ENCODE measurements around the gene ORAI1. TPM values are rescaled to one million over a fixed set of nuclear protein-coding genes. Genes with fewer than 3 reads are reported as not detected.

The ORAI1 gene
- total and polyA plus RNA-seq, 2 donors (not counting 3 experiments of a cell fraction or from before 2014, with no cell fraction given): 30.5 to 65.4 TPM

DNA sequence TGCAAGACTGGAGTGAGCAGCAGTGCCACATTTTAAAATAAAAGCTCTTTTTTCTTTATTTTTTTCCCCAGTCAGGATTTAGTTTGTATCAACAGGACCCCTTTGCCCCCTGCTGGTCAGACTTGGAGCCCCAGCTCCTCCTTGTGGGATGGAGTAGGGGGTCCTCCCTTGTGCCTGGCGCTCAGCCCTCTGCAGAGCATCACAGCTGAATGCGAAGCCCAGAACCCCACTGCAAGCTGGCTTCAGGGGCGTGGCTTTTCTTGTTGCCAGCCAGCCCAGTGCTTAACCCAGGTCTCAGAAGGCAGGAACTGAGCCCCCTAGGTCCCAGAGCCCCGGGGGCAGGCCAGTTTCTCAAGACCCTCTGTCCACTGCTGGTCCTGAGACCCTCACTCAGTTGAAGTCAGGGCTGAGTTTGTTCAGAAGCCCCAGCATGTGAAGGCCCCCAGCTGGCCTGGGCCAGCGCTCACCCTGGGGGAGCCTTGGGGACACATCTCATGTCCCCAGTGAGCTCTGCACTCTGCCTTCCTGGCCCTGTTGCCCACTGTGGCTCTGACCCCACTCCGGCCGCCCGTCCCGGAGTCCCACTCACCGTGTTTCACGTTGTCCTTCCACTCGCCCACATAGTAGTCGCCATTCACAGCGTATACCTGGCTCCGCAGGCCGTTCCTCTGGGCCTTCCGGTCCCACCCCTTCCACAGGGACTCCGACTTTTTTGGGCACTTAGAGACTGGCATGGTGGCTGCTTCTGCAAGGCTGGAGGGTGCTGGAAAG is 42.6 kb downstream of the ORAI1 start:
- H3K4me1 ChIP-seq (ENCODE audit: control insufficient read depth, extremely low read depth, insufficient read depth, low read length): peaks cover 8% of the 10 kb centered on the region
- H3K9me1 ChIP-seq (replicated peaks; ENCODE audit: control insufficient read depth, extremely low read depth, insufficient read depth, low read length): no peaks in the 10 kb centered on the region
- no peaks in the 10 kb centered on the region for H3K36me3 ChIP-seq (ENCODE audit: control insufficient read depth in 2 of 2, extremely low read depth in 1 of 2, insufficient read depth in 2 of 2, low read length in 2 of 2)
- FAIRE-seq: no peak
- intact Hi-C loops (cut with micrococcal nuclease) (loop anchor here (1.0 kb wide), 2 partner anchors 42 to 117 kb away; no protein-coding TSS in a partner anchor), dilution Hi-C loops (cut with MboI; ENCODE audit: extremely low pct_ligation_motif_present, low sequenced_read_pairs) (no loop called here)
- H3K9me3 ChIP-seq (replicated peaks; ENCODE audit: control insufficient read depth, insufficient read depth, low read length): no peaks in the 10 kb centered on the region
- H3K79me2 ChIP-seq (ENCODE audit: control insufficient read depth, insufficient read depth, low read length): no peaks in the 10 kb centered on the region
- TF ChIP-seq POLR2AphosphoS5 (IDR thresholded peaks at IDR 0.05; ENCODE audit: insufficient read depth, low read depth, low read length): no peak
- peak; percentile 62 to 75 for TF ChIP-seq CTCF (IDR thresholded peaks at IDR 0.05; ENCODE audit: extremely low read depth in 1 of 2, insufficient read depth in 1 of 2, low read depth in 1 of 2, low read length in 2 of 2)
- POLR2A ChIA-PET: interaction anchor here (1.1 kb wide), 2 partner anchors 42 to 116 kb away, joined by 5 to 21 read pairs; no protein-coding TSS in a partner anchor
- no peaks in the 10 kb centered on the region for H4K20me1 ChIP-seq (replicated peaks; ENCODE audit: control insufficient read depth, extremely low read depth, insufficient read depth, low read length)
- no peak overlapping the region for H2AFZ ChIP-seq (ENCODE audit: low read depth, low read length)
- no peaks in the 10 kb centered on the region for H3K27me3 ChIP-seq (ENCODE audit: control insufficient read depth in 2 of 2, insufficient read depth in 2 of 2, low read length in 2 of 2)
- H3K4me2 ChIP-seq (ENCODE audit: insufficient read depth, low read length): no peak overlapping the region
- CTCF ChIA-PET: interaction anchor here (0.5 to 7.6 kb wide), 56 partner anchors 8 to 608 kb away, joined by 3 to 671 read pairs (median 6); partner anchors contain the start of genes KDM2B and ORAI1
- DNase-seq (ENCODE audit: low read depth, low spot score): peak; percentile 24
- H3K4me3 ChIP-seq (replicated peaks in 1 of 3; ENCODE audit: insufficient read depth in 1 of 3, low read depth in 1 of 3, low read length in 3 of 3): no peak overlapping the region
- no peak overlapping the region for H3K27ac ChIP-seq (ENCODE audit: insufficient read depth, low read depth, low read length)
- no peak overlapping the region for H3K9ac ChIP-seq (replicated peaks; ENCODE audit: extremely low read depth, insufficient read depth, low read length)
- BruUV-seq (replicated peaks): no TSS peak

GRCh38 chr12:121669521-121669900 is 43.2 kb downstream of the ORAI1 start, which contains the start of gene MORN3:
Gene MORN3 (minus strand): TSS chr12:121669654. CDS start chr12:121669483, 171 bp downstream.
- H3K9me3 ChIP-seq (replicated peaks; ENCODE audit: control insufficient read depth, insufficient read depth, low read length): no peaks in the 10 kb centered on the region
- no peak within 1 kb of the TSS for H2AFZ ChIP-seq (ENCODE audit: low read depth, low read length)
- no peak within 1 kb of the TSS for H3K9ac ChIP-seq (replicated peaks; ENCODE audit: extremely low read depth, insufficient read depth, low read length)
- FAIRE-seq (no peak), DNase-seq (ENCODE audit: low read depth, low spot score) (no peak)
- dilution Hi-C loops (cut with MboI; ENCODE audit: extremely low pct_ligation_motif_present, low sequenced_read_pairs): no loop called here
- ChIA-PET CTCF (interaction anchor here (1.2 to 7.6 kb wide), 16 partner anchors 10 to 169 kb away, joined by 3 to 671 read pairs (median 14); partner anchors contain the start of genes KDM2B and ORAI1), POLR2A (no interaction called here)
- H3K4me1 ChIP-seq (ENCODE audit: control insufficient read depth, extremely low read depth, insufficient read depth, low read length): peaks cover 4% of the 10 kb centered on the region
- H3K36me3 ChIP-seq (ENCODE audit: control insufficient read depth in 2 of 2, extremely low read depth in 1 of 2, insufficient read depth in 2 of 2, low read length in 2 of 2): no peaks in the 10 kb centered on the region
- no peak within 1 kb of the TSS for H3K27ac ChIP-seq (ENCODE audit: insufficient read depth, low read depth, low read length)
- TF ChIP-seq EZH2 (IDR thresholded peaks at IDR 0.05; ENCODE audit: borderline replicate concordance, low read depth, low read length, severe bottlenecking) (no peak), JUN (IDR thresholded peaks at IDR 0.05; ENCODE audit: borderline replicate concordance, insufficient read depth, insufficient read length, low read depth) (no peak), POLR2AphosphoS5 (IDR thresholded peaks at IDR 0.05; ENCODE audit: insufficient read depth, low read depth, low read length) (no peak), CTCF (IDR thresholded peaks at IDR 0.05; ENCODE audit: extremely low read depth in 1 of 2, insufficient read depth in 1 of 2, low read depth in 1 of 2, low read length in 2 of 2) (no peak), GATA2 (IDR thresholded peaks at IDR 0.05; ENCODE audit: insufficient read depth, insufficient read length, low read depth, low read length) (no peak)
- TF ChIP-seq, protein P1, sequence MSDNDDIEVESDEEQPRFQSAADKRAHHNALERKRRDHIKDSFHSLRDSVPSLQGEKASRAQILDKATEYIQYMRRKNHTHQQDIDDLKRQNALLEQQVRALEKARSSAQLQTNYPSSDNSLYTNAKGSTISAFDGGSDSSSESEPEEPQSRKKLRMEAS (IDR thresholded peaks at IDR 0.05; ENCODE audit: insufficient read depth, insufficient read length): no peak
- no peak within 1 kb of the TSS for H3K4me3 ChIP-seq (replicated peaks in 1 of 3; ENCODE audit: insufficient read depth in 1 of 3, low read depth in 1 of 3, low read length in 3 of 3)
- no peaks in the 10 kb centered on the region for H4K20me1 ChIP-seq (replicated peaks; ENCODE audit: control insufficient read depth, extremely low read depth, insufficient read depth, low read length)
- intact Hi-C loops (cut with micrococcal nuclease): no loop called here
- BruUV-seq (replicated peaks): no TSS peak
- H3K79me2 ChIP-seq (ENCODE audit: control insufficient read depth, insufficient read depth, low read length): no peaks in the 10 kb centered on the region
- no peaks in the 10 kb centered on the region for H3K9me1 ChIP-seq (replicated peaks; ENCODE audit: control insufficient read depth, extremely low read depth, insufficient read depth, low read length)
- no peak within 1 kb of the TSS for H3K4me2 ChIP-seq (ENCODE audit: insufficient read depth, low read length)
- no peaks in the 10 kb centered on the region for H3K27me3 ChIP-seq (ENCODE audit: control insufficient read depth in 2 of 2, insufficient read depth in 2 of 2, low read length in 2 of 2)
